ENCODE results near the gene AUP1.

GRCh38 chr2:74560591-74560990 lies 31.1 kb upstream of the AUP1 start:
- TF ChIP-seq POLR2AphosphoS5 (IDR thresholded peaks at IDR 0.05; ENCODE audit: borderline replicate concordance, low read depth, low read length), result no peak
- TF ChIP-seq EZH2 (IDR thresholded peaks at IDR 0.05), result no peak
